Large intestine (tissue), 3 donors: ENCODE measurements around the gene PTPRM. TPM values are rescaled to one million over a fixed set of nuclear protein-coding genes. Genes with fewer than 3 reads are reported as not detected.

Source experiments
- DNase-seq, 2 donors: peaks; one replicate each; pipeline versions ENCODE4 v3.0.0 to v3.0.0-alpha.2; 2013
- H3K27ac ChIP-seq: one replicate; pipeline ENCODE4 v1.5.1; 2013; ENCODE audit warnings: low read length
- H3K27me3 ChIP-seq: 2 replicates; pipeline ENCODE4 v1.6.1; 2013; ENCODE audit warnings: low read length; ENCODE audit not compliant: control insufficient read depth, insufficient read depth
- H3K36me3 ChIP-seq: 2 replicates; pipeline ENCODE4 v1.6.1; 2013; ENCODE audit warnings: low read length; ENCODE audit not compliant: control insufficient read depth, insufficient read depth
- H3K4me1 ChIP-seq: one replicate; pipeline ENCODE4 v1.6.1; 2013; ENCODE audit warnings: low read length; ENCODE audit not compliant: control insufficient read depth, insufficient read depth
- H3K4me3 ChIP-seq: one replicate; pipeline ENCODE4 v1.5.1; 2013; ENCODE audit warnings: low read length
- H3K9me3 ChIP-seq: one replicate; pipeline ENCODE4 v1.6.1; 2013; ENCODE audit warnings: mild to moderate bottlenecking, low read depth, low read length, moderate library complexity; ENCODE audit not compliant: control insufficient read depth
- WGBS: methylation state at CpG from one replicate; pipeline ENCODE4 v1.1.5; 2013; ENCODE audit warnings: low lambda C conversion rate; ENCODE audit not compliant: insufficient coverage; 5-methylcytosine and 5-hydroxymethylcytosine counted together
- polyA plus RNA-seq: library from polyadenylated mRNA; unstranded; fragments of 120-200 nt; gene quantifications from one replicate; pipeline ENCODE4 v1.2.1, GENCODE V29; 2013

PTPRM gene
- polyA plus RNA-seq, 1 donor, result 27.2 TPM

DNA sequence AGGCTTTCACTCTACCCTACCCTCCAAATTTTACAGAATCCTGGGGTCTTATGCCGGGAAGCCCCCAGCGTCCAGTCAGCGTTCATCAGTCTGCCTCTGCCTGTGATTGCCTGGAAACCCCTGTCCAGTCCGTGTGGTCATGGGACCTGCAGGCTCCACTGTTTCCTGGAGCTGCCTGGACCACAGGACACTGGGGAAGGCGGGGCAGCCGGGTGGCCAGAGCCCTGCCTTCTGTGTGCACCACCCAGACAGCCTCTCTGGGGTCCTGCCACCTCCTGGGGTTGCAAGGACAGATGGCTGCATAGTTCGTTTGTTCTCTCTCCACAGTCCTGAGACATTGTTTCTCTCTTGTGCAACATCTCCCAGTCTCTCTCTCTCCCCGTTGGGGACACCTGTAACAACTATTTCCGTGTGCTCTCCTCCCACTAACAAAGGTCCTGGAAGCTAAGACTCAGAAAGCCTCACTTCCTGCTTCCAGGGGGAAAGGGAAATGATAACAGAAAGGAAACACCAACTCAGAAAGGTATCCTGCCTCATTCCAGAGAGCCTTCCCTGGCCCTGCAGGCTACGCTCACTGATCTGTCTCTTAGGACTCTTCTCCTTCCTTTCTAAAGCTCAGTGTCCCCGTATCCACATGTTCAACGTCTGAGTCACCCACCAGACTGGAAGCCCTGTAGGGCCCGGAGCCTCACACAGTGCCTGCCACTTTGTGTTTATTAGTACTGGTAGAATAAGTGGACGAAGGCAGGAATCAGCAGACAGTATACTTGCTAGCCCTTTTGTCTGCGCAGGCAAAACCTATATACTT is 849.3 kb downstream of the PTPRM start:
- no peaks in the 10 kb centered on the region for H3K27me3 ChIP-seq
- H3K27ac ChIP-seq, result no peak overlapping the region
- no peaks in the 10 kb centered on the region for H3K4me1 ChIP-seq
- DNase-seq, result no peak
- WGBS, result 0% methylated on average over 1 of the region's 15 CpGs
- no peaks in the 10 kb centered on the region for H3K36me3 ChIP-seq
- H3K4me3 ChIP-seq, result no peak overlapping the region
- H3K9me3 ChIP-seq, result peaks cover 6% of the 10 kb centered on the region

DNA sequence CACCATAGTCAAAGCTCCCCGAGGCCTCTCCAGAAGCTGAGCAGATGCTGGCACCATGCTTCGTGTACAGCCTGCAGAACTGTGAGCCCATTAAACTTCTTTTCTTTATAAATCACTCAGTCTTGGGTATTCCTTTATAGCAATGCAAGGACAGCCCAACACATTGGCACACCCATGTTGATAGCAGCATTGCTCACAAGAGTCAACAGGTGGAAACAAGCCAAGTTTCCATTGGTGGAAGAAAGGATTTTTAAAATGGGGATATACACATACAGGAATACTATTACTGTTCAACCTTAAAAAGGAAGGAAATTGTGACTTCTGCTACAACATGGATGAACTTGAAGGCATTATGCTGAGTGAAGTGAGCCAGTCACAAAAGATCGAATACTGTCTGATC is 855.3 kb downstream of the PTPRM start:
- Histone ChIP-seq H3K9me3 (no peaks in the 10 kb centered on the region), H3K4me1 (no peaks in the 10 kb centered on the region), H3K27ac (no peak overlapping the region), H3K27me3 (peaks cover 3% of the 10 kb centered on the region), H3K36me3 (no peaks in the 10 kb centered on the region), H3K4me3 (no peak overlapping the region)
- WGBS, result no CpG with 5 or more reads among the region's 3 CpGs
- DNase-seq, result no peak

DNA sequence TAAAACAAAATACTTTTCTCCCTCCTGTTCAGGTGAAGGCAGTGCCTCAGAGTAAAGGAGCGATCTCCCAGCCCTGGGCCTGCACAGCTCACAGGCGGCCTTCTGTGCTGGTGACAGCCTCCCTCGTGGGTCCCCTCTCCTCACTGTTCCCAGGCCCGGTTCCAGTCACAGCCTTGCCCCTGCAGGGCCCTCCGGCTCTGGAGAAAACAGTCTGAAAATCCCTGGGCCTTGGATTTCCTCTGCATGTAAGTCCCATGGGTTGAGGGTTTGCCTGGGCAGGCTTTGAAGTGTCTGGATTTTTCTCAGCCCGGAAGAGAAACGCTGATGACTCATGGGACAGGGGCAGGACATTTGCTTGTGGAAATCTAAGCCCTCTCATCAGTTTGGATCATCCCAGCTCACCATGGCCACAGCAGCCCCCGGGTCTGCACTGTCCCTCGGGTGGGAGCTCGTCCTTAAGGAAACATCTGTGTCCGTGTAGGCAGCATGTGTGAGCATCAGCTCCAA is 856.0 kb downstream of the PTPRM start:
- no peaks in the 10 kb centered on the region for H3K9me3 ChIP-seq
- H3K4me1 ChIP-seq, result no peaks in the 10 kb centered on the region
- no peaks in the 10 kb centered on the region for H3K36me3 ChIP-seq
- H3K27me3 ChIP-seq, result peaks cover 3% of the 10 kb centered on the region
- no peak for DNase-seq
- H3K27ac ChIP-seq, result no peak overlapping the region
- H3K4me3 ChIP-seq, result no peak overlapping the region
- WGBS, result no CpG with 5 or more reads among the region's 11 CpGs

DNA sequence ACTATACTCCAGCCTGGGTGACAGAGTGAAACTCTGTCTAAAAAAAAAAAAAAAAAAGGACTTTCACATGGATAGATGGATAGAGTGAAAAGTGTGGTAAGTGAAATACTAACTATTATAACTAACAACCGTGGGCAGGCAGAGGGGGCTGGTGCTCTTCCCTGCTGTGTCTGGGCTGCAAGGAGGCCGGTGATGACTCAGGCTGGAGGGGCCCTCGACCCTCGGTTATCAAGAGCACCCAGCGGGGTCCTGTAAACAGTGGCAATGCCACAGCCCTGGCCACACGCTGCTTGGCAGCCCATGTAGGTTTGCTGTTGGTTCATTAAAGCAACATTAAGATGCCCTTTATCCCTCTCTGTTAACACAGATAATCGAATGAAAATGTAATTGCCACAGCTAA is 857.4 kb downstream of the PTPRM start:
- no peaks in the 10 kb centered on the region for H3K9me3 ChIP-seq
- H3K4me1 ChIP-seq, result no peaks in the 10 kb centered on the region
- H3K4me3 ChIP-seq, result no peak overlapping the region
- no CpG with 5 or more reads among the region's 7 CpGs for WGBS
- H3K27me3 ChIP-seq, result peaks cover 3% of the 10 kb centered on the region
- DNase-seq, result no peak
- no peak overlapping the region for H3K27ac ChIP-seq
- H3K36me3 ChIP-seq, result no peaks in the 10 kb centered on the region

DNA sequence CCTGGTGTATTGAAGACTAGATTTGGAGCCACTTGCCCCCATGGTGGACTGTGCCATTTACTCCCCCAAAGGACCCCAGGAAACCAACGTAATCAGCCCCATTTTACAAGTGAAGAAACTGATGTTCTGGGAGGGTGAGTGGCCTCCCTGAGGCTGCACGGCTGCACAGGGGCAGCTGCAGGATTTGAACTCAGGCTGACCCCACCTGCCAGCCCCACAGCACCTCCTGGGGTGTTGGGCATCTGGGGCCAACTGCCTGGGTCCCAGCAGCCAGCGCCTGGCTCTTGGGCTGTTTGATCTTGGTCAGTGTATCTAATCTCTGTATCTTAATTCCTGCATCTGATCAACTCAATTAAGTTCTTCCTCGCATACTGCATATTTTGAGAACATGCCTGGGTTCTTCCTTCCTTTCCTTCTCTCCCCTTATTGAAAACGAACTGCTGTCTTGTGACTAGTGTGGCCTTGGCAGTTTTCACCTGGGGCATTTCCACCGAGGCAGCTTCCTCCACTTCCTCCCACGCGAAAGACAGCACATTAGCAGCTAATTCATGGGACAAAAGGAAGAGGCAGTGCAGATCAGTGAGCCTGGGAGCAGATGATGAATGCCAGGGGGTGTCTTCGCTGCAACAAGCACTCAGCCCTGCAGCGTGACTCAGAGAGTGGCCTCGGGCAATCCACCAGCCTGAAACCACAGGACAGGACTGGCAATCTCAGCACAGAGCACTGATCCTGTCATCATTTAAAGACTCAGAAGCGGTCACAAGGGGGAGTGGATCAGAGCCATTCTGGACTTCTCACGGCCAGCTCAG is 858.0 kb downstream of the PTPRM start:
- Histone ChIP-seq H3K4me1 (no peaks in the 10 kb centered on the region), H3K4me3 (no peak overlapping the region), H3K36me3 (no peaks in the 10 kb centered on the region), H3K27ac (no peak overlapping the region), H3K9me3 (no peaks in the 10 kb centered on the region), H3K27me3 (peaks cover 3% of the 10 kb centered on the region)
- DNase-seq, result no peak
- WGBS, result no CpG with 5 or more reads among the region's 13 CpGs

DNA sequence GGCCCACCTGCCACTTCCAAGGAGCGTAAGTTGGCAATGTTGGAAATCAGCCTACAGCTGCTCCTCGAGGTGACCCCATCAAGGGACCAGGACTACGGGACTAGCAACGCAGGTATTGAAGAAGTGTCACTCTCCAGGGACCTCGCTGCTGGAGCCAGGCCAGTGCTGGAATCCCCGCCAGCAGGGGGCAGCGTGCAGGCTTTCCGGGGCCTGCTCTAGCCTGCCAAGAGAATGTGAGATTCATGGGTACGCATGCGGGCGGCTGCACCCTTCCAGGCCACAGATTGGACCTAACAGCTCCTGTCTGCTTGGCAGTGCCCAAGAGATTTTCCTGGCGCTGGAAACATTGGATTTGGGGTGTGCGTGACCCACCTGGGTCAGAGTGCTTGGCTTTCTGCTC is 859.3 kb downstream of the PTPRM start:
- DNase-seq, result no peak
- no peaks in the 10 kb centered on the region for H3K9me3 ChIP-seq
- H3K4me1 ChIP-seq, result no peaks in the 10 kb centered on the region
- no CpG with 5 or more reads among the region's 13 CpGs for WGBS
- no peak overlapping the region for H3K27ac ChIP-seq
- H3K4me3 ChIP-seq, result no peak overlapping the region
- H3K27me3 ChIP-seq, result peaks cover 3% of the 10 kb centered on the region
- no peaks in the 10 kb centered on the region for H3K36me3 ChIP-seq

DNA sequence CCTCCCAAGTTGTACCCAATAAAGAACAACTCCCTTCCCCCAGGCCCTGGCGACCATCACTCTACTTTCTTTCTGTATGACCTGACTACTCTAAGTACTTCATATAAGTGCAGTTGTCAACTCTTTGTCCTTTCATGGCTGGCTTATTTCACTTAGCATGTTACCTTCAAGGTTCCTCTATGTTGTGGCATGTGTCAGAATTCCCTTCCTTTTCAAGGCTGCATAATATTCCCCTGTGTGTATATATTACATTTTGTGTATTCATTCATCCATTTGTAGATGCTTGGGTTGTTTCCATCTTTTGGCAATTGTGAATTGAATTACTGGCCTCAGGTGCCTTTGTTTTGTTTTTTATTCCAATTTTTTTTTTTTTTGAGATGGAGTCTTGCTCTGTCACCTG is 860.2 kb downstream of the PTPRM start:
- no peaks in the 10 kb centered on the region for H3K4me1 ChIP-seq
- no peaks in the 10 kb centered on the region for H3K9me3 ChIP-seq
- no peaks in the 10 kb centered on the region for H3K36me3 ChIP-seq
- no peak overlapping the region for H3K27ac ChIP-seq
- no peak overlapping the region for H3K4me3 ChIP-seq
- 100% methylated on average over 1 of the region's 1 CpG for WGBS
- peaks cover 3% of the 10 kb centered on the region for H3K27me3 ChIP-seq
- DNase-seq, result no peak

DNA sequence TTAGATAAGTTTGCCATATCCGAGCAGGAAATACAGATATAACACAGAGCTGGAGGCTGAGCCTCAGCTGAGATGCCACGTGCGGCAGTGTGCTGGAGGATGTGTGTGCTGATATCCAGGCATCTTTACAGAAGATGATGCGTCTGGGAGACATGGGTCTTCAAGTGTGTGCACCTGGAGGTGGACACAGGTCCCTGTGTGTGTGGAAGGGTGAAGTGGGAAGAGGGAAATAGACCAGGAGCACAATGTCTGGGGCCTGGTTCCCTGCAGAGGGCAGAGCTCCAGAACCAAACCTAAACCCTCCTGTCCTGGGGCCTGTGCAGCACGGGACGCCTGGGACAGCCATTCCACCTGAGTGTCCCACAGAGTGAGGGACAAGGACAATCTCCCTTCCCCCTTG is 861.8 kb downstream of the PTPRM start:
- H3K4me1 ChIP-seq, result no peaks in the 10 kb centered on the region
- no peaks in the 10 kb centered on the region for H3K9me3 ChIP-seq
- H3K27me3 ChIP-seq, result no peaks in the 10 kb centered on the region
- DNase-seq, result no peak
- H3K27ac ChIP-seq, result no peak overlapping the region
- WGBS, result no CpG with 5 or more reads among the region's 6 CpGs
- no peak overlapping the region for H3K4me3 ChIP-seq
- no peaks in the 10 kb centered on the region for H3K36me3 ChIP-seq

DNA sequence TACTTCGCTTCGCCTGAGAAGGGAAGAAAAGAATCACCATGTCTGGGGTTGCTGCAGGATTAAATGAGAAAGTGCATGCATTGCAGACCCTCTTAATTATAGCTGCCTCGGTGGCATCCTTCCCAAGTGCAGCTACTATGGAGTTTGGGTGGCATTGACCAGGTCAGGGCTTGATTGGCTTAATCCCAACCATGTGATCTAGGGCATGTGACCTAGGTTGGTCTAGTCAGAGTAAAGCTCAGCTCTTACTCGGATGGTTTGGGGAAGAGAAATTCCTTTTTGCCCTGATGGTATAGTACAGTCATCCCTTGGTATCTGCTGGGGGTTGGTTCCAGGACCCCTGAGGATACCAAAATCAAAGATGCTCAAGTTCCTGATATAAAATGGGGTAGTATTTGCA is 863.9 kb downstream of the PTPRM start:
- no peaks in the 10 kb centered on the region for H3K27me3 ChIP-seq
- no CpG with 5 or more reads among the region's 4 CpGs for WGBS
- H3K9me3 ChIP-seq, result no peaks in the 10 kb centered on the region
- no peak overlapping the region for H3K27ac ChIP-seq
- H3K4me1 ChIP-seq, result no peaks in the 10 kb centered on the region
- no peak for DNase-seq
- H3K36me3 ChIP-seq, result no peaks in the 10 kb centered on the region
- H3K4me3 ChIP-seq, result no peak overlapping the region

DNA sequence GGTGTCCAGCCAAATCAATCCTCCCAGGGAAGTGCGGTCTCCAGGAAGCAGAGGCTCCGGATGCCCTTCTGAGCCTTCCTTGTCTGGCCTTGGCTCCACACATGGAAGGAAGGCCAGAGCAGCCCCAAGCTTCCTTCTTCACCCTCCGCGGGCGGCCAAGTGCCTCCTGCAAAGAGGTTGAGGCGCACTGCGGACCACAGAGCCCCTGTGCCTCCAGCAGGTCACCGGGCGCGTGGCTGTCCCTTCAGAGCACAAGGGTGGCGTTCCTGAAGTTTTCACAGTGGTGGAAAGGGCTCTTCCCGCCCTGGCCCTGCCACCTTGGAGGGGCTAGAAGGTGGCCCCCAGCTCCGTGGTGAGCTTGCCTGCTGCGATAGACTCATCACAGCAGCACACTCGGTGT is 866.2 kb downstream of the PTPRM start:
- no peak for DNase-seq
- H3K9me3 ChIP-seq, result no peaks in the 10 kb centered on the region
- no CpG with 5 or more reads among the region's 15 CpGs for WGBS
- no peaks in the 10 kb centered on the region for H3K4me1 ChIP-seq
- H3K4me3 ChIP-seq, result no peak overlapping the region
- H3K36me3 ChIP-seq, result no peaks in the 10 kb centered on the region
- H3K27ac ChIP-seq, result no peak overlapping the region
- no peaks in the 10 kb centered on the region for H3K27me3 ChIP-seq
